Effector CD4-positive, alpha-beta T cell (primary cell): ENCODE data around the gene HIPK3.
"Not testable (repeated sequence)": the region's sequence is repeated elsewhere in the genome, so short reads cannot be mapped to it uniquely, and the experiment has no call there.

Source experiments
- DNase-seq: peaks from one replicate; pipeline ENCODE4 v3.0.0-alpha.2; 2020

HIPK3 gene

GRCh38 chr11:33259869-33260268 is 2.7 kb downstream of the HIPK3 start:
- DNase-seq, result no peak

DNA sequence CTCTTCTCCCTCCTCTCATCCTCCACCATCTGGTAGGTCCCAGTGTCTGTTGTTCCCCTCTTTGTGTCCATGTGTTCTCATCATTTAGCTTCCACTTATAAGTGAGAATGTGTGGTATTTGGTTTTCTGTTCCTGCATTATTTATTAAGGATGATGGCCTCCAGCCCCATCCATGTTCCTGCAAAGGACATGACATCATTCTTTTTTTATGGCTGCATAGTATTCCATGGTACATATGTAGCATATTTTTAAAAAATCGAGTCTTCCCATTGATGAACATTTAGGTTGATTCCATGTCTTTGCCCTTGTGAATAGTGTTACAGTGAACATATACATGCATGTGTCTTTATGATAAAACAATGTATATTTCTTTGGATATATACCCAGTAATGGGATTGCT is 4.2 kb downstream of the HIPK3 start:
- DNase-seq, result not testable (repeated sequence)

DNA sequence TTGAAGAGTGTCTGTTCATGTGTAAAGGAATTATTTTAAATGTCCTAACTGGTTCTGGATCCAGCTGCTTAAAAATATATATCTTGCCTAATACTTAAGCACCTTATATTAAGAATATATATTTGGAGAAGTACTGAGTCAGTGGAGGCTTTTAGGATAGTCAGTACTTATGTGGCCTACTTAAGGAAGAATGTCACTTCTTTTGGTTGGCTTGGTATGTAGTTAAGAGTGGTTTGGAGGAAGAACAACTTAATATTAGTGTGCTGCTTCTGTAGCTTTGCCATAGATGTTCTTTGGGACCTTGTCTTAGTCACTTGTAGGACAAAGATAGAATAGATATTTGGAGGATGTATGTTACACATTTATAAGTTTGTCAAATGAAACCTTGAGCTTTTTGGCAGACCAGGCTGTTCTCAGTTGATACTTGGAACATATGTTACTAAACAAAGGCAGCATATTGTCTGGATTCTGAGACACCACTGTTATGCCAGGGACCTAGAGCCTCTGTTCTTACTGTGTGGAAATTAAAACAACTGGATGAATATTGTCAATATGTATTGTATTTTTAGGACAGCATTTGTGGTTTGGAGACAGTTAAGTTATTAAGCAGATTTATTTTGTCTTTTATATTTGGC is 4.9 kb downstream of the HIPK3 start:
- no peak for DNase-seq

GRCh38 chr11:33263549-33263948 is 6.4 kb downstream of the HIPK3 start:
- no peak for DNase-seq

- DNase-seq, result no peak
Measured at GRCh38 chr11:33264926-33265325, 7.7 kb downstream of the HIPK3 start.

- no peak for DNase-seq
Measured at GRCh38 chr11:33266393-33267215, 9.4 kb downstream of the HIPK3 start.

GRCh38 chr11:33268945-33269540 is 11.9 kb downstream of the HIPK3 start:
- DNase-seq, result no peak

GRCh38 chr11:33269822-33270221 is 12.6 kb downstream of the HIPK3 start:
- DNase-seq, result no peak

DNA sequence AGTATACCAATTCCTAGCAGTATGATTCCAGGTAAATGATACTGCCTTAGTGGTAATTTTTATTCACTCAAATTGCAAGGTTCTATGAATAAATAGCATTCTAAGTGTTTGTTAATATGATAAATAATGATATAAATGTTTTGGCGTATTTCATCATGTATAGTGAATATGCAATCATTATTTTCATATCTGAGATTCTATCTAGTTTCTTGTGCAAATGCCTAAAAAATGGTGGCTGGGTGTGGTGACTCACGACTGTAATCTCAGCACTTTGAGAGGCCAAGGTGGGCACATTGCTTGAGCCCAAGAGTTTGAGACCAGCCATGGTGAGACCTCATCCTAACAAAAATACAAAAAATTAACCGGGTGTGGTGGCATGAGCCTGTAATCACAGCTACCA is 13.9 kb downstream of the HIPK3 start:
- DNase-seq, result no peak

- DNase-seq, result no peak
Measured at GRCh38 chr11:33272338-33273107, 15.3 kb downstream of the HIPK3 start.

DNA sequence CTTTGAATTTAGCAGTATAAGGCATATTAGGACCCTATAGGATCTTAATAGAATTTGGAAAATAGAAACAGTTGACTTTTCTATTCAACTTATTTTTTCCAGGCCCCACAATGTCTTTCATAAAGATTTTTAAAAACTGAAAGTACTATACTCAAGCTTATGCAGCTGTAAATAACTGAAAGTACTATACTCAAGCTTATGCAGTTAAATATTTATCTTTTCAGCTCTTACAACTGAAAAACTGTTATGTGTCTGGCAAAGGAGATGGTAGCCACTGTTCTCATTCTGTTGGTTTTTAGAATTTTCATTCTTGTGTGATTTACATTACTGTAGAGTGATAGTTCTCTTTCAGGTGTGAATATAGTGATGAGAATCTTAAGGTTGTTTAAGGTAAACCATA is 16.5 kb downstream of the HIPK3 start:
- DNase-seq, result no peak

GRCh38 chr11:33280411-33280810 is 23.2 kb downstream of the HIPK3 start:
- DNase-seq, result no peak

GRCh38 chr11:33281758-33282157 is 24.6 kb downstream of the HIPK3 start:
- no peak for DNase-seq

- no peak for DNase-seq
Measured at GRCh38 chr11:33284818-33285217, 27.6 kb downstream of the HIPK3 start.

DNA sequence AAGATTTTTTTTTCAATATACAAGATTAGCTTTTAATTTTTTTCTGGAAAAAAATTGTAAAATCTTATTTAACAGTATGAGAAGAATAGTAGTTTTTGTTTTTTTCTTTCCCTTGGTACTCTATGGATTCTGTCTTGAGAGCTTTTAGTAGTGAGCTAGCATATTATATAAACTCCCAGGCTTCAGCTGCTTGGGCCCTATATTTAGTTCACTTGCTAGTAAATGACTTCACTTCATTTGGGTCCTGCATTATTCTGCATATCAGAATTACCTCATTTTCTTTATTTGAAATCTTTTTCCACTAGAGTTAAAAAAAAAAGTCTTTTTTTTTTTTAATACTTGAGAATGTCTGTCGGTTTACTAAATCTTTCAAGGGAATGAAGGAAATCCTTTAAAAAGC is 33.1 kb downstream of the HIPK3 start:
- no peak for DNase-seq

GRCh38 chr11:33291004-33291777 is 34.0 kb downstream of the HIPK3 start:
- DNase-seq, result no peak

GRCh38 chr11:33292311-33292710 is 35.1 kb downstream of the HIPK3 start:
- no peak for DNase-seq

- no peak for DNase-seq
Measured at GRCh38 chr11:33294224-33294623, 37.0 kb downstream of the HIPK3 start.

DNA sequence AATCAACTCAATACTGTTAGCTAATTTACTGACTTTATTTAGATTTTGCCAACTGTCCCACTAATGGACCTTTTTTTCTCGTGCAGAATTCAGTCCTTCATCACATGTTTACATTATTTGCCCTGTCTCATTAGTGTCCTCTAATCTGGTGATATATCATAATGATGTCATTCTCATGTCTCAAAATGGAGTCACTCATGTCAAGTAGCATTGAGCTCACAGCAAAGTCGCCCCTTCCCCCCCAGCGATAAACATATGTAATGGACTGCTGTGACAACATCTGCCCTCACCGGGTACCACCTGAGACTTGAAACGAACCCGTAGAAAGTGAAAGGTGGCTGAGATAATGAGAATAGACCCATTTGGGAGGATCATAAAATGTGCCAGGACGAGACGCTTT is 37.6 kb downstream of the HIPK3 start:
- no peak for DNase-seq

GRCh38 chr11:33296695-33297094 is 39.5 kb downstream of the HIPK3 start:
- DNase-seq, result no peak

GRCh38 chr11:33303541-33303940 is 46.4 kb downstream of the HIPK3 start:
- no peak for DNase-seq

- not testable (repeated sequence) for DNase-seq
Measured at GRCh38 chr11:33306821-33307220, 49.6 kb downstream of the HIPK3 start.

DNA sequence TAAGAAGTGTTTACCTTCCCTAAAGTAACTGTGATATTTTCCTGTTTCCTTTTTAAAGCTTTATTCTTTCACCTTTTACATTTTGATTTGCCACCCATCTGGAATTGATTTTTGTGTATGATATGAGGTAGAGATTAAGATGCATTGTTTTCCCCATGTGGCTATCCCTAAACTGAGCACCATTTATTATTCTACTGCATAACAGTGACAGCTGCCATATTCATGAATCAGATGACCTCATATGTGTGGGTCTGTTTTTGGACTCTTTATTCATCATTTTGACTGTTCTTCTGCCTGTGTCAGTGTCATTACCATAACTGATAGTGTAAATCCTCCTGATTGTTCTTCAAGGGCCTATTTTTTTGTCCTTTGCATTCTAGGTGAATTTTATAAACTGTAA is 50.8 kb downstream of the HIPK3 start:
- DNase-seq, result no peak
